NOMO-1 treated with dmso at 0.1 percent for 144 hours (cell line): ENCODE measurements around the gene KCNQ1.

Experiments
- DNase-seq: peaks from one replicate; lab custom pipeline; 2025; ENCODE audit not compliant: unreplicated experiment; lab: John Stamatoyannopoulos, UW

Gene KCNQ1

GRCh38 chr11:2542406-2542805 lies 97.6 kb downstream of the KCNQ1 start:
- no peak for DNase-seq

DNA sequence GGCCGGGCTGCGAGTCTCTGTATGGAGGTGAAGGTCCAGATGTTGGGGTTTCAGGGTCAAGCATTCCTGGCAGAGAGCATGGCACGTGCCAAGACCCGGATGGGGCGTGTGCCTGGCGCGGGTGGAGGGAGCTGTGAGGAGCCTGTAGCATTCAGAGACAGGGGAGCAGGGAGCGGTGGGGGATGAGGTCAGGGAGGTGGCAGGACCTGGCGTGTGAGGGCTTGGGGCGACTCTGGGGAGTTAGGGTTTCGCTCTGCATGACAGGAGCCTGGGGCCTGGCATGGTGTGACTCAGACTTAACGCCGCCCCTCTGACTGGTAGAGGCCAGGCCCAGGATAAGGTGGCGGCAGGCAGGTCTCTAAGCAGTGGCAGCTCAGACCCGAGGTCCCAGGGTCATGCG lies 103.0 kb downstream of the KCNQ1 start:
- DNase-seq, result no peak

DNA sequence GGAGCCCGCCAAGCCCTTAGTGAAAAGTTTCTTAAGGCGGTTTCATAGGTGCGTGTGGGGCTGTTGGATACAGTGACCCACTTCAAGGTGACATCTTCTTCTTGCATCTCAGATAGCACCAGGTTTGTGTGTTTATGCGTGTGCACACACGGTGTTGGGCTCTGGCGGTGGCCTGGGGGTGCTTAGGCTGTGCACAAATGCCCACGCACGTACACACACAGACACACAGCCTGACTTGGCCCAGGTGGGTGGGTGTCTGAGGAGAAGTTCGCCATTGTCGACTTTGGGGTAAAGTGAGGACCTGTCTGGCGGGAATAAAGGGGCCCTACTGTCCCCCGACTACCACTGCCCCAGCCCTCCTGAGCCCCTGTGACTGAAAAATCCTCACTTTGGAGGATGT lies 103.8 kb downstream of the KCNQ1 start:
- DNase-seq, result no peak

GRCh38 chr11:2549080-2549479 lies 104.3 kb downstream of the KCNQ1 start:
- DNase-seq, result no peak

- DNase-seq, result no peak
These were observed 104.7 kb downstream of the KCNQ1 start for GRCh38 chr11:2549491-2549875.

- DNase-seq, result no peak
These were observed 105.2 kb downstream of the KCNQ1 start for GRCh38 chr11:2549876-2550605.

DNA sequence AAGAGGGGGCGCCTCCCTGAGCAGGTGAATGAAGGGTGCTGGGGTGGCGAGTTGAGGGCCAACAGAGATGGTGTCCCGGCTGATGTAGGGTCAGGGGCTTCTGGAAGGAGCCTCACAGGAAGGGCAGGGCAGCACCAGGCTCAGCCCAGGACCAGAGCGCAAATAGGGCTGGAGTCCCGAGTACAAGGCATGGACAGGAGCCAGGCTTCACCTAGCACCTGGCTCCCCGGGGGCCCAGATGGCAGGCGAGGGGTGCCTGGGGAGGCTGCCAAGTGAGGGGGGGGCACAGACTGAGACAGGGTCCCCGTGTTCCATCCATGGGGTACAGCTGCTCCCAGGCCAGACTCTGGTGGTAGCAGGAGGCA lies 105.8 kb downstream of the KCNQ1 start:
- DNase-seq, result no peak

- DNase-seq, result no peak
These were observed 106.3 kb downstream of the KCNQ1 start for GRCh38 chr11:2551131-2551530.

DNA sequence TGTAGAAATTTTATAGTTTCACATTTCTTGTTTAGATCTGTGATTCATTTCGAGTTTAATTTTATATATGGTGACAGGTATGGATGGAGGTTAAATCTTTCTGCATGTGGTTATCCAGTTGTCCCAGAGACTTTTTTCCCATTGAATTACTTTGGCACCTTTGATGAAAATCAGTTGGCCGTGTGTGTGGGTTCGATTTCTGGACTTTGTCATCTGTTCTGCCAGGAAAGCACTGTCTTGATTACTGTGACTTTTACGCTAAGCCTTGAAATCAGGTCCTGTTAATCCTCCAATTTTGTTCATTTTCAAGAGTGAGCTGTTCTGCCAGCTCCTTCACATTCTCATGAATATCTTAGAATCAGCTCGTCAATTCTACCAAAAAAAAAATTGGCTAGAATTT lies 107.4 kb downstream of the KCNQ1 start:
- no peak for DNase-seq

- no peak for DNase-seq
These were observed 108.4 kb downstream of the KCNQ1 start for GRCh38 chr11:2553198-2553597.

DNA sequence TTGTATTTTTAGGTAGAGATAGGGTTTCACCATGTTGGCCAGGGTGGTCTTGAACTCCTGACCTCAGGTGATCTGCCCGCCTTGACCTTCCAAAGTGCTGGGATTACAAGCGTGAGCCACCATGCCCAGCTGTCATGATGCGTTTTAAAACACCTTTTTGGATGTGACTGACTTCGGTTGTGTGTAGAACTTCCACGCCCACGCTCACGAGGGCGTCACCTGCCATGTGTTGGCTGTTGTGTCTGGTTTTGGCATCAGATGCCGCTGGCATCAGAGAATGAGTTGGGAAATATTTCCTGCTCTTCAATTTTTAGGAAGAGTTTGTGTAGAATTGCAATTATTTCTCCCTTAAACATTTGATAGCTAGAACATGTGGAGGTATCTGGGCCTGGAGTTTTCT lies 109.1 kb downstream of the KCNQ1 start:
- DNase-seq, result no peak

- DNase-seq, result no peak
These were observed 109.8 kb downstream of the KCNQ1 start for GRCh38 chr11:2554338-2555207.

DNA sequence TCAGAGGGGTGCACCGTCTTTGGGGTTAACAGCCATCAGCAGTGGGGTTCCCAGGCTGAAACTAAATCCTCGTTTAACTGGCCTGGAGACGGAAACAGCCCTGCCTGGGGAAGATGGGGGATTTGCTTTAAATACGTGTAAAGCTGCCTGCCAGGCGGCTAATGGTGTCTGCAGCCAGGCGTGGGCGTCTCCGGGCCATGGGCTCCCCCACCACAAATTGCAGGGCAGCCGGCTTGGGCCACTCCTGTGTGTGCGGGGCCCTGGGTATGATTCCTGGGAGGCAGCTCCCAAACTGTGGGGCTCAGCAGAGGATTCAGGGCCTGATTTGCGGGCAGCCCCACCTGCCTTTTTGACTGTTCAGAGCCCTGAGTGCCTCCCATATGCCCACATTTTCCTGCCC lies 110.5 kb downstream of the KCNQ1 start:
- no peak for DNase-seq

DNA sequence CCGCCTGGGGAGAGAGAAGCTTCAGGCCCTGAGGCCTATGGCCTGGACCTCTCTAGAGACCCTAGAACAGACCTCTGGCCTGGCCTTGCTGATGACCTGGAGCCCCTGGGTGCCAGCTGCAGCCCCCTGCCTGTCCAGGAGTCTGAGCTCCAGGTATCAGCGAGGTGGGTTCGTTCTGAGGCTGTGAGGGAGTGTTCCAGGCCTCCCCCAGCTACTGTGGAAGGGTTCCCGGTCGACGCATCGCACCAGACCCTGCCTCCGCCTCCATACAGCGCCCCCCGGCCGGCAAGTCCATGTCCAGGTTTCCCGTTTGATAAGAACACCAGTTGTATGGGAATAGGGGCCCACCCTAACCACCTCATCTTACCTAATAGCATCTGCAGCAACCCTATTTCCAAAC lies 111.1 kb downstream of the KCNQ1 start:
- DNase-seq, result no peak

- no peak for DNase-seq
These were observed 112.6 kb downstream of the KCNQ1 start for GRCh38 chr11:2557381-2557780.

- no peak for DNase-seq
These were observed 113.6 kb downstream of the KCNQ1 start for GRCh38 chr11:2558397-2558796.

- DNase-seq, result no peak
These were observed 114.2 kb downstream of the KCNQ1 start for GRCh38 chr11:2558861-2559526.

DNA sequence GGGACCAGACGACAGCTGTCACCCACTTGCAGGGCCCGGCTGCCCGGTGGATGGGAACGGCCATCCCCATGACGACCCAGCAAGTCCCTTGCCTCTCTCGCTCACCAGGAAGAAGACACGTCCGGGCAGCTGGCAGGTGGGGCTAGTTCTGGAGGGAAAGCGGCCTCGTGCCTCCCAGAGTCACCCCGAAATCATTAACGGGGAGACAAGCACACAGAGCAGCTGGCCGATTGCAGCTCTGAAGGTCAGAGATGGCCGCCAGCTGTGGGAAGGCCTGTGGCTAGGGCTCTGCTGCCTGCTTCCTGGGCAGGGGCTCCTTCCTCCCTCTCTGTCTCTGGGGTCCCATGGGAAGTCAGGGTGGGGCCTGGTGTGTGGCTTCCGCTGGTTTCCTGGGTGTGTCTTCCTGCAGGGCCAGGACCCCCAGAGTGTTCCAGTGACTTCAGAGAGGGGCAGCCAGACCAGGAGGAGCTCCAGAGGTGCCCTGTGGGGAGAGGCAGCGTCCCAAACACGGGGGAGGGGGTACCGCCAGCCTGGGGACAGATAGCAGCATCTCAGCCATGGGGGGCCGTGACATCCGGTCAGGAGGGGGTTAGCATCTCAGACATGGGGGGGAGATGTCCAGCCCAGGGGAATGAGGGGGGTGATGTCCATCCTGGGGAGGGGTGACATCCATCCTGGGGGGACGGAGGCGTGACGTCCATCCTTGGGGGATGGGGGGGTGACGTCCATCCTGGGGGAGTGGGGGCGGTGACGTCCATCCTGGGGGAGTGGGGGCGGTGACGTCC lies 114.9 kb downstream of the KCNQ1 start:
- DNase-seq, result no peak

- no peak for DNase-seq
These were observed 117.1 kb downstream of the KCNQ1 start for GRCh38 chr11:2561696-2562581.

DNA sequence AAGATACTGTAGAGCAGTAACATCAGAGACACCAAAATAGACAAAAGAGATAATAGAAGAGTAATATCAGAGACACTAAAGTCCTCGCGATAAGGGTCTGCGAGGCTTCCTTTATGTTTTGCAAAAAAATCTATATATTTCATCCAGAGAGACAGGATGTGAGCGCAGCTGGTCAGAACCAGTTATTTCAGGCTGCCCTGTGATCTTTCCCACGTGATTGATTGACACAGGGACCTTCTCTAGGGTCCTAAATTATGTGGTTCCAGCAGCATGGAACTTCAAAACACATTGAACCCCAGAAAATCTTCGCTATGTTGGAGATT lies 118.0 kb downstream of the KCNQ1 start:
- DNase-seq, result no peak
